Stimulated activated naive CD8-positive, alpha-beta T cell treated with anti-CD3 and anti-CD28 coated beads, Interleukin-15, Interleukin-2, amounts not matched to agents 100 ng/mL and 50 ng/mL, for 24 hours (primary cell): ENCODE measurements around the gene SPNS2.

Source experiments
- H3K27ac Mint-ChIP-seq: one replicate; pipeline ENCODE4 v1.8.0; 2021; ENCODE audit warnings: mild to moderate bottlenecking, mixed read lengths
- H3K27me3 Mint-ChIP-seq: one replicate; pipeline ENCODE4 v1.8.0; 2021; ENCODE audit warnings: mixed read lengths
- H3K36me3 Mint-ChIP-seq: one replicate; pipeline ENCODE4 v1.8.0; 2021; ENCODE audit warnings: low read depth, mixed read lengths
- H3K4me1 Mint-ChIP-seq: one replicate; pipeline ENCODE4 v1.8.0; 2021; ENCODE audit warnings: low read depth, mixed read lengths
- H3K4me3 Mint-ChIP-seq: one replicate; pipeline ENCODE4 v1.8.0; 2021; ENCODE audit warnings: mild to moderate bottlenecking, mixed read lengths
- H3K9me3 Mint-ChIP-seq: one replicate; pipeline ENCODE4 v1.8.0; 2021; ENCODE audit warnings: mixed read lengths

SPNS2 gene

GRCh38 chr17:4541328-4542002, 42.8 kb downstream of the SPNS2 start:
- Mint-ChIP-seq H3K9me3 (no peaks in the 10 kb centered on the region), H3K27me3 (no peaks in the 10 kb centered on the region), H3K4me3 (no peak overlapping the region), H3K4me1 (no peaks in the 10 kb centered on the region), H3K27ac (no peak overlapping the region), H3K36me3 (peaks cover 23% of the 10 kb centered on the region)

GRCh38 chr17:4542003-4542725, 43.5 kb downstream of the SPNS2 start:
- H3K36me3 Mint-ChIP-seq = peaks cover 29% of the 10 kb centered on the region
- no peak overlapping the region for H3K27ac Mint-ChIP-seq
- no peak overlapping the region for H3K4me3 Mint-ChIP-seq
- H3K4me1 Mint-ChIP-seq = no peaks in the 10 kb centered on the region
- no peaks in the 10 kb centered on the region for H3K9me3 Mint-ChIP-seq
- no peaks in the 10 kb centered on the region for H3K27me3 Mint-ChIP-seq

GRCh38 chr17:4542726-4543191, 44.1 kb downstream of the SPNS2 start:
- Mint-ChIP-seq H3K27me3 (no peaks in the 10 kb centered on the region), H3K4me3 (no peak overlapping the region), H3K27ac (no peak overlapping the region), H3K4me1 (no peaks in the 10 kb centered on the region), H3K9me3 (no peaks in the 10 kb centered on the region), H3K36me3 (peaks cover 33% of the 10 kb centered on the region)

- no peak overlapping the region for H3K27ac Mint-ChIP-seq
- no peak overlapping the region for H3K4me3 Mint-ChIP-seq
- no peaks in the 10 kb centered on the region for H3K4me1 Mint-ChIP-seq
- H3K36me3 Mint-ChIP-seq = peaks cover 33% of the 10 kb centered on the region
- no peaks in the 10 kb centered on the region for H3K27me3 Mint-ChIP-seq
- H3K9me3 Mint-ChIP-seq = no peaks in the 10 kb centered on the region
These were observed 44.9 kb downstream of the SPNS2 start for GRCh38 chr17:4543557-4544026.

GRCh38 chr17:4544135-4544950, 45.7 kb downstream of the SPNS2 start:
- no peaks in the 10 kb centered on the region for H3K4me1 Mint-ChIP-seq
- peaks cover 36% of the 10 kb centered on the region for H3K36me3 Mint-ChIP-seq
- H3K27me3 Mint-ChIP-seq = no peaks in the 10 kb centered on the region

GRCh38 chr17:4544951-4545216, 46.2 kb downstream of the SPNS2 start:
- no peaks in the 10 kb centered on the region for H3K4me1 Mint-ChIP-seq
- H3K27ac Mint-ChIP-seq = no peak overlapping the region
- H3K4me3 Mint-ChIP-seq = no peak overlapping the region
- no peaks in the 10 kb centered on the region for H3K27me3 Mint-ChIP-seq
- no peaks in the 10 kb centered on the region for H3K9me3 Mint-ChIP-seq
- H3K36me3 Mint-ChIP-seq = peaks cover 34% of the 10 kb centered on the region

More at GRCh38 chr17:4544135-4544950, 45.7 kb downstream of the SPNS2 start:
- no peaks in the 10 kb centered on the region for H3K9me3 Mint-ChIP-seq
- H3K4me3 Mint-ChIP-seq = no peak overlapping the region
- no peak overlapping the region for H3K27ac Mint-ChIP-seq

- Mint-ChIP-seq H3K9me3 (no peaks in the 10 kb centered on the region), H3K36me3 (peaks cover 38% of the 10 kb centered on the region), H3K4me3 (no peak overlapping the region), H3K27ac (no peak overlapping the region), H3K4me1 (no peaks in the 10 kb centered on the region), H3K27me3 (no peaks in the 10 kb centered on the region)
These were observed 46.7 kb downstream of the SPNS2 start for GRCh38 chr17:4545217-4545951.

GRCh38 chr17:4547118-4547906, 48.6 kb downstream of the SPNS2 start:
- no peaks in the 10 kb centered on the region for H3K9me3 Mint-ChIP-seq
- H3K36me3 Mint-ChIP-seq = peaks cover 50% of the 10 kb centered on the region
- H3K27me3 Mint-ChIP-seq = no peaks in the 10 kb centered on the region
- peaks cover 4% of the 10 kb centered on the region for H3K4me1 Mint-ChIP-seq
- H3K27ac Mint-ChIP-seq = no peak overlapping the region
- H3K4me3 Mint-ChIP-seq = no peak overlapping the region

GRCh38 chr17:4548061-4548461, 49.4 kb downstream of the SPNS2 start:
- no peaks in the 10 kb centered on the region for H3K27me3 Mint-ChIP-seq

GRCh38 chr17:4548721-4549531, 50.2 kb downstream of the SPNS2 start:
- no peak overlapping the region for H3K4me3 Mint-ChIP-seq
- no peak overlapping the region for H3K27ac Mint-ChIP-seq
- no peaks in the 10 kb centered on the region for H3K9me3 Mint-ChIP-seq
- peaks cover 9% of the 10 kb centered on the region for H3K4me1 Mint-ChIP-seq
- peaks cover 50% of the 10 kb centered on the region for H3K36me3 Mint-ChIP-seq
- no peaks in the 10 kb centered on the region for H3K27me3 Mint-ChIP-seq

More at GRCh38 chr17:4548061-4548461, 49.4 kb downstream of the SPNS2 start:
- H3K4me1 Mint-ChIP-seq = peaks cover 4% of the 10 kb centered on the region
- no peaks in the 10 kb centered on the region for H3K9me3 Mint-ChIP-seq
- no peak overlapping the region for H3K4me3 Mint-ChIP-seq
- peaks cover 50% of the 10 kb centered on the region for H3K36me3 Mint-ChIP-seq
- no peak overlapping the region for H3K27ac Mint-ChIP-seq

- Mint-ChIP-seq H3K4me3 (no peak overlapping the region), H3K27ac (no peak overlapping the region), H3K36me3 (peaks cover 56% of the 10 kb centered on the region), H3K4me1 (peaks cover 17% of the 10 kb centered on the region), H3K9me3 (no peaks in the 10 kb centered on the region), H3K27me3 (no peaks in the 10 kb centered on the region)
These were observed 51.3 kb downstream of the SPNS2 start for GRCh38 chr17:4549781-4550533.

GRCh38 chr17:4550534-4551039, 51.9 kb downstream of the SPNS2 start:
- no peaks in the 10 kb centered on the region for H3K27me3 Mint-ChIP-seq
- no peak overlapping the region for H3K4me3 Mint-ChIP-seq
- no peaks in the 10 kb centered on the region for H3K9me3 Mint-ChIP-seq
- peaks cover 19% of the 10 kb centered on the region for H3K4me1 Mint-ChIP-seq
- peaks cover 56% of the 10 kb centered on the region for H3K36me3 Mint-ChIP-seq
- no peak overlapping the region for H3K27ac Mint-ChIP-seq

- Mint-ChIP-seq H3K4me1 (peaks cover 24% of the 10 kb centered on the region), H3K27ac (no peak overlapping the region), H3K36me3 (peaks cover 56% of the 10 kb centered on the region), H3K27me3 (no peaks in the 10 kb centered on the region), H3K9me3 (no peaks in the 10 kb centered on the region), H3K4me3 (no peak overlapping the region)
These were observed 52.5 kb downstream of the SPNS2 start for GRCh38 chr17:4551141-4551540.
